H1 (cell line): ENCODE data around the gene SLC6A18. TPM values are rescaled to one million over a fixed set of nuclear protein-coding genes. Genes with fewer than 3 reads are reported as not detected.

Source experiments
- GTF2F1 ChIP-seq: IDR thresholded peaks from 2 replicates; pipeline ENCODE4 v1.6.1; 2012; ENCODE audit warnings: low read depth, low read length, improper control_type of control experiment, borderline replicate concordance
- KDM5A ChIP-seq: fragments of 200-600 bp; IDR thresholded peaks from 2 replicates; pipeline ENCODE4 v1.7.1; 2012; ENCODE audit warnings: mild to moderate bottlenecking, low read length, inconsistent platforms, mixed read lengths
- POU5F1 ChIP-seq: IDR thresholded peaks from 2 replicates; pipeline ENCODE4 v1.6.1; 2011; ENCODE audit warnings: low read depth, mild to moderate bottlenecking, low read length, moderate library complexity
- RXRA ChIP-seq: IDR thresholded peaks from 2 replicates; pipeline ENCODE4 v1.6.1; 2011; ENCODE audit warnings: low read depth, mild to moderate bottlenecking, low read length, moderate library complexity; ENCODE audit not compliant: insufficient read depth
- SRF ChIP-seq: IDR thresholded peaks from 2 replicates; pipeline ENCODE4 v1.6.1; 2011; ENCODE audit warnings: mild to moderate bottlenecking, low read depth, low read length, moderate library complexity
- polyA plus RNA-seq, 7 experiments: library from polyadenylated mRNA; depleted of rRNA in 3 of 7; stranded (reverse) in 5 of 7; unstranded in 2 of 7; fragments of >200 nt in 5 of 7; fragments of 200-250 nt in 2 of 7; gene quantifications; 1 replicate in 5 of 7; 2 replicates in 1 of 7; 4 replicates in 1 of 7; pipeline versions ENCODE4 v1.2.1 to v1.2.3, GENCODE V29; 2011 to 2013; ENCODE audit warnings: missing spikeins in 2 of 7, mixed read lengths in 2 of 7
- total RNA-seq: library from RNA; stranded (reverse); fragmentation: NEBNext Ultra II Directional; extraction: Animal tissue kit (Norgen Biotek cat#: 25700); gene quantifications from 2 replicates; pipeline ENCODE4 v1.2.1, GENCODE V29; 2021
- TF ChIP-seq, protein P1 (sequence below): IDR thresholded peaks from 2 replicates; pipeline ENCODE4 v1.6.1; 2012; ENCODE audit warnings: inconsistent platforms
- TF ChIP-seq, protein P2 (sequence below), 3 experiments: IDR thresholded peaks; 1 replicate in 2 of 3; 2 replicates in 1 of 3; pipeline versions ENCODE4 v1.5.1 to v1.6.1; 2011; ENCODE audit warnings: low read length in 3 of 3, mild to moderate bottlenecking in 3 of 3, inconsistent platforms in 2 of 3, low read depth in 1 of 3, moderate library complexity in 1 of 3; ENCODE audit not compliant: insufficient read depth in 1 of 3; ENCODE audit errors: control extremely low read depth in 1 of 3

Gene SLC6A18
- total and polyA plus RNA-seq, 2 of the 8 experiments (the other 6 are each of a cell fraction or from before 2014, with no cell fraction given), result not detected

DNA sequence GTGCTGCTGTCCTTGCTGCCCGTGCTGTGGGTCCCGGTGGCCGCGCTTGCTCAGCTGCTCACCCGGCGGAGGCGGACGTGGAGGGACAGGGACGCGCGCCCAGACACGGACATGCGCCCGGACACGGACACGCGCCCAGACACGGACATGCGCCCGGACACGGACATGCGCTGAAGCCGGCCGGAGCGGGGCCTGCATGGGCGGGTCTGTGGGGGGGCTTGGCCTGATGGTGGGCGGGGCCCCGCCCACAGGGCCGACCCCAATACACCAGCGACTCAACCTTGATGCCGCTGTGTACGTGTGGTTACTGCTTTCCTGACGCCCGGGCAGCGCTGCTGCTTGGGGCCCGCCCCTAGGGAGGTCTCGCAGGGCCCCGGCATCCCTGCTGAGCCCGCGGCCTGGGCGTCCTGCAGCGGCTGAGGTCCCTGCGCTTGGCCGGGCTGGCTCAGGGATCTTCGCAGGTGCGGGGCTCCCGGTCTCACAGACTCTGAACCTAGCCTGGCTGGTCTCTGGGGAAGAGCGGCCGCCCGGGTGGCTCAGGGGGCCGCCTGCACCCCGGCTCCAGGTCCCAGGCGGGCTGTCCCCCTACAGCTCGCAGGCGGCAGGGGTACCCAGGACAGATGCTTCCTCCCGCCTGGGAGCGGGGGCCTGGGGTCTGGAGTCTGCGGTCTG is 20.9 kb downstream of the SLC6A18 start (continued):
- TF ChIP-seq, protein P1, sequence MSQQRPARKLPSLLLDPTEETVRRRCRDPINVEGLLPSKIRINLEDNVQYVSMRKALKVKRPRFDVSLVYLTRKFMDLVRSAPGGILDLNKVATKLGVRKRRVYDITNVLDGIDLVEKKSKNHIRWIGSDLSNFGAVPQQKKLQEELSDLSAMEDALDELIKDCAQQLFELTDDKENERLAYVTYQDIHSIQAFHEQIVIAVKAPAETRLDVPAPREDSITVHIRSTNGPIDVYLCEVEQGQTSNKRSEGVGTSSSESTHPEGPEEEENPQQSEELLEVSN, result no peak
- TF ChIP-seq, protein P2, sequence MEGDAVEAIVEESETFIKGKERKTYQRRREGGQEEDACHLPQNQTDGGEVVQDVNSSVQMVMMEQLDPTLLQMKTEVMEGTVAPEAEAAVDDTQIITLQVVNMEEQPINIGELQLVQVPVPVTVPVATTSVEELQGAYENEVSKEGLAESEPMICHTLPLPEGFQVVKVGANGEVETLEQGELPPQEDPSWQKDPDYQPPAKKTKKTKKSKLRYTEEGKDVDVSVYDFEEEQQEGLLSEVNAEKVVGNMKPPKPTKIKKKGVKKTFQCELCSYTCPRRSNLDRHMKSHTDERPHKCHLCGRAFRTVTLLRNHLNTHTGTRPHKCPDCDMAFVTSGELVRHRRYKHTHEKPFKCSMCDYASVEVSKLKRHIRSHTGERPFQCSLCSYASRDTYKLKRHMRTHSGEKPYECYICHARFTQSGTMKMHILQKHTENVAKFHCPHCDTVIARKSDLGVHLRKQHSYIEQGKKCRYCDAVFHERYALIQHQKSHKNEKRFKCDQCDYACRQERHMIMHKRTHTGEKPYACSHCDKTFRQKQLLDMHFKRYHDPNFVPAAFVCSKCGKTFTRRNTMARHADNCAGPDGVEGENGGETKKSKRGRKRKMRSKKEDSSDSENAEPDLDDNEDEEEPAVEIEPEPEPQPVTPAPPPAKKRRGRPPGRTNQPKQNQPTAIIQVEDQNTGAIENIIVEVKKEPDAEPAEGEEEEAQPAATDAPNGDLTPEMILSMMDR (IDR thresholded peaks at IDR 0.05; ENCODE audit: control extremely low read depth in 1 of 3, insufficient read depth in 1 of 3, low read depth in 1 of 3, low read length in 3 of 3), result no peak
- TF ChIP-seq KDM5A (no peak), POU5F1 (no peak), SRF (no peak), RXRA (no peak), GTF2F1 (no peak)
